Karpas-422 (cell line): ENCODE measurements around the gene SHC1. TPM values are rescaled to one million over a fixed set of nuclear protein-coding genes. Genes with fewer than 3 reads are reported as not detected.

Experiments used
- DNase-seq: peaks from one replicate; pipeline ENCODE4 v3.0.0-alpha.2; 2015
- H2AFZ ChIP-seq: fragments of 200-600 bp; sonication (generic); 2 replicates; pipeline ENCODE4 v1.6.1; 2014; ENCODE audit warnings: antibody characterized with exemption, low read length, mixed read lengths
- H3K27ac ChIP-seq: fragments of 200-600 bp; sonication (generic); 2 replicates; pipeline ENCODE4 v1.5.1; 2014; ENCODE audit warnings: mild to moderate bottlenecking, low read length, moderate library complexity
- H3K27me3 ChIP-seq: fragments of 200-600 bp; sonication (generic); 2 replicates; pipeline ENCODE4 v1.6.1; 2014; ENCODE audit warnings: low read length, mixed read lengths
- H3K36me3 ChIP-seq: fragments of 200-600 bp; sonication (generic); 2 replicates; pipeline ENCODE4 v1.6.1; 2014; ENCODE audit warnings: low read length, mixed read lengths; ENCODE audit not compliant: insufficient read depth
- H3K4me1 ChIP-seq: fragments of 200-600 bp; sonication (generic); 2 replicates; pipeline ENCODE4 v1.6.1; 2014; ENCODE audit warnings: mild to moderate bottlenecking, low read length, mixed read lengths
- H3K4me2 ChIP-seq: fragments of 200-600 bp; sonication (generic); 2 replicates; pipeline ENCODE4 v1.6.1; 2014; ENCODE audit warnings: low read length, low read depth, mild to moderate bottlenecking; ENCODE audit not compliant: poor library complexity, severe bottlenecking
- H3K4me3 ChIP-seq: fragments of 200-600 bp; sonication (generic); 2 replicates; pipeline ENCODE4 v1.5.1; 2014; ENCODE audit warnings: mild to moderate bottlenecking, antibody characterized with exemption, low read length, mixed read lengths
- H3K79me2 ChIP-seq: fragments of 200-600 bp; sonication (generic); 2 replicates; pipeline ENCODE4 v1.6.1; 2014; ENCODE audit warnings: mild to moderate bottlenecking, low read length, mixed read lengths
- H3K9ac ChIP-seq: fragments of 200-600 bp; sonication (generic); 2 replicates; pipeline ENCODE4 v1.6.0; 2014; ENCODE audit warnings: low read length
- H3K9me2 ChIP-seq: fragments of 200-600 bp; sonication (generic), shearing (Covaris generic); replicated peaks from 2 replicates; pipeline ENCODE4 v1.6.0; 2014; ENCODE audit warnings: mild to moderate bottlenecking, low read length, moderate library complexity; ENCODE audit not compliant: insufficient read depth
- H3K9me3 ChIP-seq: fragments of 300-700, 200-600 bp; sonication (generic); 2 replicates; pipeline ENCODE4 v1.6.1; 2014; ENCODE audit warnings: low read length, mixed read lengths
- H4K20me1 ChIP-seq: fragments of 200-600 bp; sonication (generic); 2 replicates; pipeline ENCODE4 v1.6.1; 2014; ENCODE audit warnings: mild to moderate bottlenecking, antibody characterized with exemption, low read length, low read depth; ENCODE audit not compliant: insufficient read depth
- small RNA-seq: library from RNA; depleted of rRNA; stranded (forward); fragments of <200 nt; gene quantifications from one replicate; pipeline ENCODE3, GENCODE V24; 2014
- total RNA-seq: library from RNA; depleted of rRNA; stranded (reverse); fragments of >200 nt; shearing (Covaris generic); gene quantifications from 2 replicates; pipeline ENCODE4 v1.2.3, GENCODE V29; 2014; ENCODE audit warnings: low replicate concordance; rRNA removed

SHC1 gene
- total RNA-seq, 1 experiment from 2014 or later = 27.8 TPM

DNA sequence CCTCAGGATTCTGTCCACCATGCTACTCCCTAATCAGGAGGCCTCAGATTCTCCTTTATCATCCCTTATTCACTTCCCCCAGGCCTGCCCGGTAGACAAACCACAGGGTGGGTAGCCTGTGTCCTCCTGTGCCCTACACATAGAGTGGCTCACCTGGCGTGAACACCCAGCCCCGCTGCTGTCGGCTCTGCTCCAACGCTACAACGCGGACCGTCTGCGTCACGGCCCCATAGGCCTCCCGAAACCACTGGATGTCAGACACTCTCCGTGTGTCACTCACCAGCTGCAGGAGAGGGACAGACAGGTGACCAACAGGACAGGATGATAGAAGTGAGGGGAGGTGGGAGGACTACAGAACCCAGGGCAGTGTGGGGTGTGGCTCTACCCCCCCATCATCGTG lies 44.3 kb downstream of the SHC1 start:
- no peaks in the 10 kb centered on the region for H3K27me3 ChIP-seq
- no peaks in the 10 kb centered on the region for H3K4me1 ChIP-seq
- H3K9ac ChIP-seq = no peak overlapping the region
- H3K79me2 ChIP-seq = no peaks in the 10 kb centered on the region
- no peak for DNase-seq
- H3K9me2 ChIP-seq = no peaks in the 10 kb centered on the region
- no peak overlapping the region for H3K27ac ChIP-seq
- H3K4me3 ChIP-seq = no peak overlapping the region
- H4K20me1 ChIP-seq = no peaks in the 10 kb centered on the region
- peaks cover 14% of the 10 kb centered on the region; the same call in 1 of the 2 replicates for H3K36me3 ChIP-seq
- H3K9me3 ChIP-seq = no peaks in the 10 kb centered on the region
- no peak overlapping the region for H2AFZ ChIP-seq
- H3K4me2 ChIP-seq = no peak overlapping the region

DNA sequence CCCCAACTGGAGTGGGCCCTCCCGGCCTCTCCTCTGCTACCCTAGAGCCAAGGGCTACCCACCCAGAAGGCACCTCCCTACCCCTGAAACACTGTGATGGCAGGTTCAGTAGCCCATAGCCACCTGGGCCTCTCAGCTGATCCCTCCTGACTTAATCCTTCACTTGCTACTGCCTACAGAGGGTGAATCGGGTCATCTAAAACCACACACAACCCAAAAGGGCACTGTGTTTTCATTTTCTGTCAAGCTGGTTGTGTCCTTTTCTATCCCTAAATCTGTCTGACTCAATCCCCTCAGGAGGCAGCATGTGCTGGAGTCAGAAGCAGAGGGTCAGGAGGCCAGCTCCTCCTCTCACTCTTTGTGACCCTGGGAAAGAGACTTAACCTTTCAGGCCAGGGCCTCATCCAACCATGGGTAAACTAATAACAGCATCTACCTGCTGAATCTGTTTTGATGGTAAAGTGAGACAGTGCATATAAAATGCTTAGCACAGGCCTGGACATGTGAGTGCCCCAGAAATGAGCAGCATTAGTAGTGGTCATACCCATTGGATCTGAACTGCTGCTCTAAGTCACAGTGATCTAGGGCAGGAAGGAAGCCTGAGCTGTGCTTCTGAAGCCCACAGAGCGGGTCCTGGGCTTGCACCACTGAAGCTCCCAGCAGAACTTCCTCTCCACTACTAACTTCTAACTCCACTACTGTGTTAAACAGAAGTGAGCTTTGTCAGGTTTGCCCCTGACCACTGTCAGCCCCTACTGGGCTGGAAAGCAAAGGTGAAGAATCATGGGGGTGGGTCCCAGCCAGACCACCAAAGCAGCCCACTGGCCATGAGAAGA lies 45.0 kb downstream of the SHC1 start:
- no peak overlapping the region for H3K9ac ChIP-seq
- no peaks in the 10 kb centered on the region for H3K9me3 ChIP-seq
- no peaks in the 10 kb centered on the region for H3K4me1 ChIP-seq
- DNase-seq = no peak
- peaks cover 12% of the 10 kb centered on the region; the same call in 1 of the 2 replicates for H3K36me3 ChIP-seq
- H3K27me3 ChIP-seq = no peaks in the 10 kb centered on the region
- H3K4me2 ChIP-seq = no peak overlapping the region
- no peak overlapping the region for H2AFZ ChIP-seq
- no peaks in the 10 kb centered on the region for H3K9me2 ChIP-seq
- no peak overlapping the region for H3K4me3 ChIP-seq
- H4K20me1 ChIP-seq = no peaks in the 10 kb centered on the region
- no peaks in the 10 kb centered on the region for H3K79me2 ChIP-seq
- H3K27ac ChIP-seq = no peak overlapping the region

DNA sequence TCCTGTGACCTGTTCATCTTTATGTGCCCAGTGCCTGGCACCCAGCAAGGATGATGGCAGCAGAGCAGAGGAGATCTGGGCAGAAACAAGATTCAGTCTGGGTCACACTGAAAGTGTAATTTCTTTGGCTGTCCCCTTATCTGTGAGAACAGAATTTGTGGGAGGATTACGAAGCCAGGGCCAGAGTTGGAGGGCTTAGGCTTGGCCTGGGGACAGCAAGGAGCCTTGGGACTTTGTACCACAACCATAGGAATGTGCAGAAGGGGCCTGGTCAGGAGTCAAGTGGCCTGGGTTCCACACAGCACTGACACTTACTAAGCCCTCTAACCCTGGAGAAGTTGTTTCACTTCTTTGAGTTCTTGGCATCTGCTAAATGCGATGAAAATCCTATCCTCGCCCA lies 46.9 kb downstream of the SHC1 start:
- H3K79me2 ChIP-seq = no peaks in the 10 kb centered on the region
- H4K20me1 ChIP-seq = no peaks in the 10 kb centered on the region
- DNase-seq = no peak
- H2AFZ ChIP-seq = no peak overlapping the region
- no peaks in the 10 kb centered on the region for H3K9me3 ChIP-seq
- H3K27ac ChIP-seq = no peak overlapping the region
- no peak overlapping the region for H3K9ac ChIP-seq
- no peak overlapping the region for H3K4me2 ChIP-seq
- no peaks in the 10 kb centered on the region for H3K27me3 ChIP-seq
- no peaks in the 10 kb centered on the region for H3K9me2 ChIP-seq
- no peaks in the 10 kb centered on the region for H3K4me1 ChIP-seq
- peaks cover 12% of the 10 kb centered on the region; the same call in 1 of the 2 replicates for H3K36me3 ChIP-seq
- H3K4me3 ChIP-seq = no peak overlapping the region

DNA sequence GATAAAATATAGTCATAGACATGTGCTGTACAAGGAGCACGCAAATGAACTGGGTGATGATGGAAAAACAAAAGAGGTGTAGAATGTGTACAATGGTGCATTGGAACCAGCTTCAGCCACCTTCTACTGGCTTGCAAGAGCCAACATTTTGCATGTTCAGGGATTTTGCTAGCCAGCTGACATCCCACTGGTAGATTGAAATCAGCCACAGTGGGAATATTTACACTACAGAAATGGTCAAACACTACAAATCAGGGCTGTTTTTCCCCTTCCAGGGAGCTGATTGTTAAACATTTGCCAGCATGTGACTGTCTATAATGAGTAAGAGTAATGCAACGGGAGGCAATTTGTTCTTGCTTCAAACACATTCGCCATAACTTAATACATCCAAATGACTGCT lies 57.3 kb downstream of the SHC1 start:
- H2AFZ ChIP-seq = no peak overlapping the region
- H4K20me1 ChIP-seq = no peaks in the 10 kb centered on the region
- no peaks in the 10 kb centered on the region; the same call in 1 of the 2 replicates for H3K9me3 ChIP-seq
- H3K36me3 ChIP-seq = no peaks in the 10 kb centered on the region
- H3K27me3 ChIP-seq = no peaks in the 10 kb centered on the region
- H3K27ac ChIP-seq = no peak overlapping the region
- no peaks in the 10 kb centered on the region for H3K79me2 ChIP-seq
- no peak overlapping the region for H3K4me2 ChIP-seq
- H3K4me3 ChIP-seq = no peak overlapping the region
- no peaks in the 10 kb centered on the region for H3K4me1 ChIP-seq
- DNase-seq = no peak
- no peaks in the 10 kb centered on the region for H3K9me2 ChIP-seq
- no peak overlapping the region for H3K9ac ChIP-seq

DNA sequence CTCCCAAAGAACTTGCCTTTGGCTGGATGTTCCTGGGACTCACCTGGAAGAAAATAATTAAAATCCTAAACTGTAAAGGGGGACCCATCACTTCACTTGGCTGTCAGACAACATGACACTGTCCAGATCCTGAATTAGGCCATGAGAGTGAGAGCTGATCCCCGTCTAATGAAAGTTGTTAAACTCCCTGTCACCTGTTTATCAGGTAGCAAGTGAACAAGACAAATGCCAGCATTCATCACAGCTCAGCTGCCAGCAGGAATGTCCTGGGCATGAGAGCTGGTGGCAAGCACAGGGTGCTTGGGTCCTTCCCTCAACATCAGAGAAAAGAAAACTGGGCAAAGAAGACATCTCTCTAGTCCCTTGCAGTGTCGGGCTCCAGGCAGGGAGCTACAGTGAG lies 57.8 kb downstream of the SHC1 start:
- no peaks in the 10 kb centered on the region for H3K36me3 ChIP-seq
- no peak overlapping the region for H3K27ac ChIP-seq
- no peaks in the 10 kb centered on the region; the same call in 1 of the 2 replicates for H3K9me3 ChIP-seq
- no peaks in the 10 kb centered on the region for H4K20me1 ChIP-seq
- no peaks in the 10 kb centered on the region for H3K79me2 ChIP-seq
- no peak overlapping the region for H2AFZ ChIP-seq
- H3K4me3 ChIP-seq = no peak overlapping the region
- DNase-seq = no peak
- H3K27me3 ChIP-seq = no peaks in the 10 kb centered on the region
- H3K9me2 ChIP-seq = no peaks in the 10 kb centered on the region
- H3K9ac ChIP-seq = no peak overlapping the region
- no peak overlapping the region for H3K4me2 ChIP-seq
- H3K4me1 ChIP-seq = no peaks in the 10 kb centered on the region

Small RNAs within 50 kb of the gene (small RNA-seq; reads per million reads assigned to genes)
- gene MIR4258 = not detected
- not detected for gene RF00017

Other genes with a start within 250 kb of the SHC1 start
- 50.0 and 68.2 TPM in 2 replicates for gene KCNN3, start 100.5 kb downstream of the SHC1 start, total RNA-seq
- 11.1 and 14.1 TPM in 2 replicates for gene PMVK, start 34.0 kb downstream of the SHC1 start, total RNA-seq
- gene PBXIP1, start 14.6 kb downstream of the SHC1 start, total RNA-seq = 26.1 and 55.8 TPM in 2 replicates
- gene PYGO2, start 9.0 kb downstream of the SHC1 start, total RNA-seq = 37.3 and 44.4 TPM in 2 replicates
- 110 and 225 TPM in 2 replicates for gene CKS1B, start 3.9 kb upstream of the SHC1 start, total RNA-seq
- gene FLAD1, start 12.6 kb upstream of the SHC1 start, total RNA-seq = 48.7 and 57.3 TPM in 2 replicates
- gene LENEP, start 22.8 kb upstream of the SHC1 start, total RNA-seq = 2.6 TPM in 1 of 2 replicates, not detected in the other
- gene ZBTB7B, start 32.1 kb upstream of the SHC1 start, total RNA-seq = 17.1 and 31.0 TPM in 2 replicates
- gene DCST2, start 63.0 kb upstream of the SHC1 start, total RNA-seq = 1.3 and 3.5 TPM in 2 replicates
- not detected in 2 replicates for gene DCST1, start 63.1 kb upstream of the SHC1 start, total RNA-seq
- gene ADAM15, start 80.6 kb upstream of the SHC1 start, total RNA-seq = 33.6 and 50.0 TPM in 2 replicates
- gene EFNA4, start 93.0 kb upstream of the SHC1 start, total RNA-seq = 10.4 and 14.5 TPM in 2 replicates
- 12.2 and 15.7 TPM in 2 replicates for gene EFNA3, start 108.1 kb upstream of the SHC1 start, total RNA-seq
- not detected in 2 replicates for gene EFNA1, start 157.1 kb upstream of the SHC1 start, total RNA-seq
- 47.8 and 56.5 TPM in 2 replicates for gene SLC50A1, start 165.1 kb upstream of the SHC1 start, total RNA-seq
- 22.2 and 33.2 TPM in 2 replicates for gene DPM3, start 169.8 kb upstream of the SHC1 start, total RNA-seq
- 237 and 400 TPM in 2 replicates for gene KRTCAP2, start 202.6 kb upstream of the SHC1 start, total RNA-seq
- 5.1 and 19.2 TPM in 2 replicates for gene TRIM46, start 203.1 kb upstream of the SHC1 start, total RNA-seq
- gene THBS3, start 237.2 kb upstream of the SHC1 start, total RNA-seq = 11.9 and 18.7 TPM in 2 replicates
- gene MTX1, start 237.9 kb upstream of the SHC1 start, total RNA-seq = 49.5 and 56.9 TPM in 2 replicates